ENCODE results near the gene EFCAB11. TPM values are rescaled to one million over a fixed set of nuclear protein-coding genes. Genes with fewer than 3 reads are reported as not detected.
A peak's percentile ranks its signal among the peaks of the same experiment; 100 is the strongest.

The EFCAB11 gene
- total RNA-seq, 2 donors from 2014 or later, result 3.1 to 8.9 TPM

GRCh38 chr14:89920056-89920455 lies 34.5 kb downstream of the EFCAB11 start:
- no peak overlapping the region for H3K27ac ChIP-seq
- H3K4me1 ChIP-seq (ENCODE audit: control insufficient read depth in 1 of 2, low read depth in 2 of 2), result no peaks in the 10 kb centered on the region
- H3K27me3 ChIP-seq (replicated peaks; ENCODE audit: insufficient read depth), result no peaks in the 10 kb centered on the region
- TF ChIP-seq, protein P1, sequence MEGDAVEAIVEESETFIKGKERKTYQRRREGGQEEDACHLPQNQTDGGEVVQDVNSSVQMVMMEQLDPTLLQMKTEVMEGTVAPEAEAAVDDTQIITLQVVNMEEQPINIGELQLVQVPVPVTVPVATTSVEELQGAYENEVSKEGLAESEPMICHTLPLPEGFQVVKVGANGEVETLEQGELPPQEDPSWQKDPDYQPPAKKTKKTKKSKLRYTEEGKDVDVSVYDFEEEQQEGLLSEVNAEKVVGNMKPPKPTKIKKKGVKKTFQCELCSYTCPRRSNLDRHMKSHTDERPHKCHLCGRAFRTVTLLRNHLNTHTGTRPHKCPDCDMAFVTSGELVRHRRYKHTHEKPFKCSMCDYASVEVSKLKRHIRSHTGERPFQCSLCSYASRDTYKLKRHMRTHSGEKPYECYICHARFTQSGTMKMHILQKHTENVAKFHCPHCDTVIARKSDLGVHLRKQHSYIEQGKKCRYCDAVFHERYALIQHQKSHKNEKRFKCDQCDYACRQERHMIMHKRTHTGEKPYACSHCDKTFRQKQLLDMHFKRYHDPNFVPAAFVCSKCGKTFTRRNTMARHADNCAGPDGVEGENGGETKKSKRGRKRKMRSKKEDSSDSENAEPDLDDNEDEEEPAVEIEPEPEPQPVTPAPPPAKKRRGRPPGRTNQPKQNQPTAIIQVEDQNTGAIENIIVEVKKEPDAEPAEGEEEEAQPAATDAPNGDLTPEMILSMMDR (IDR thresholded peaks at IDR 0.05), result no peak
- DNase-seq (ENCODE audit: low spot score) (no peak), ATAC-seq (ENCODE audit: insufficient number of reproducible peaks, low FRiP score, low read depth) (no peak)
- no peak overlapping the region for H3K4me3 ChIP-seq
- H3K9me3 ChIP-seq, result no peaks in the 10 kb centered on the region
- H3K36me3 ChIP-seq, result no peaks in the 10 kb centered on the region

DNA sequence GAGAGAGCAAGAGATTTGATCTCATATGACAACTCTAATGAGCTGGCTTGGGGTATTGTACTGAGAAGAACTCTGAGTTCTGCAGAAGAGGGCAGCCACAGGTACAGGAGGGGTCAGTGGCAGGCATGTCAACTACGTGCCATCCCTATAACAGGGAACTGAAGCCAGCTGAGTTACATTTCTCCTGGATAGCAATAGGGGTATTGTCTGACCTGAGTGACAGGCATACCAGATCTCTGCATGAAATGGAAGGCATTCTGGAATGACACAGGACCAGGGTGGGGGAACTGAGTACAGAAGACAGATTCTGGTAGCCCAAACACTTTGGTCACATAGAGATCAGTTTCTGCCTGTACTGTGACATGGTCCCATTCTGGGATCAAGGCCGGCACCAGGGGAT lies 35.8 kb downstream of the EFCAB11 start:
- no peak for ATAC-seq (ENCODE audit: insufficient number of reproducible peaks, low FRiP score, low read depth)
- TF ChIP-seq, protein P1 (IDR thresholded peaks at IDR 0.05), result no peak
- Histone ChIP-seq H3K4me3 (no peak overlapping the region), H3K9me3 (no peaks in the 10 kb centered on the region), H3K36me3 (no peaks in the 10 kb centered on the region), H3K27me3 (replicated peaks; ENCODE audit: insufficient read depth) (no peaks in the 10 kb centered on the region), H3K4me1 (ENCODE audit: control insufficient read depth in 1 of 2, low read depth in 2 of 2) (no peaks in the 10 kb centered on the region), H3K27ac (no peak overlapping the region)
- no peak for DNase-seq (ENCODE audit: low spot score)

DNA sequence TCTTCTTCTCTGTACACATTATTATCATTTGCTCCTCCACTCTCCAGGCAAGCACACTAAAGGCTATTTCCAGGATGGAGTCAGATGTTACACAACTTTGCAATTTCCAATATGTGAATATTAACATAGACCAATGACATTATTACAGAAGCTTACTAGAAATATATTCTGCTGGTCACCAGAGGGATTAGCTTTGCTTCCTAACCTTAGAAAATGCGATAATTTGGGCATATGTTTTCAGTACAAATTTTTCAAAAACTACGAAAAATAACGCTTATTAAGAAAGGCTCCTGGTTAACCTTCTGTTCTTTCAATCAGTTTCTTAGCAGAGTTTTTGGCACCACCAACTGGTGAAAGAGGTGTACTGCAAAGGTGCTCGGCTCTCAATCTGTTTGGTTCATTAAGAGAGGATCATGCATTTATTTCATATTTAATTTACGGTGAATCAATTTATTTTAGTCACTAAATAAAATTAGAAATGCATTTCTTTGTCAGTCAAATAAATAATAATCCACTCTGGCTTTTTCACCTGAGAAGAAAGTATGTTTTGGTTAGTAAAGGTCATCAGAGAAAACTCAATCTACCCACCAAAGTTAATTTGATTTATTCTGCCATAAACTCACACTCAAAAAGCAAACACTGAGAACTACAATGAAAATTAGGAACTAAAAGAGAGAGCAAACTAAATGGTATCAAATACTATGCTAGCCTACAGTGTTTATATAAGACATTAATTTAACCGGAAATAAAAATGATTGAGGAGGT lies 39.2 kb downstream of the EFCAB11 start:
- TF ChIP-seq, protein P1 (IDR thresholded peaks at IDR 0.05), result peak; percentile 91
- Histone ChIP-seq H3K4me3 (peak overlapping the region; percentile 45), H3K27me3 (replicated peaks; ENCODE audit: insufficient read depth) (no peaks in the 10 kb centered on the region), H3K27ac (no peak overlapping the region), H3K4me1 (ENCODE audit: control insufficient read depth in 1 of 2, low read depth in 2 of 2) (peaks cover 5 to 30% of the 10 kb centered on the region in 2 donors), H3K9me3 (no peaks in the 10 kb centered on the region), H3K36me3 (no peaks in the 10 kb centered on the region)
- ATAC-seq (ENCODE audit: insufficient number of reproducible peaks, low FRiP score, low read depth) (no peak), DNase-seq (ENCODE audit: low spot score) (no peak)

DNA sequence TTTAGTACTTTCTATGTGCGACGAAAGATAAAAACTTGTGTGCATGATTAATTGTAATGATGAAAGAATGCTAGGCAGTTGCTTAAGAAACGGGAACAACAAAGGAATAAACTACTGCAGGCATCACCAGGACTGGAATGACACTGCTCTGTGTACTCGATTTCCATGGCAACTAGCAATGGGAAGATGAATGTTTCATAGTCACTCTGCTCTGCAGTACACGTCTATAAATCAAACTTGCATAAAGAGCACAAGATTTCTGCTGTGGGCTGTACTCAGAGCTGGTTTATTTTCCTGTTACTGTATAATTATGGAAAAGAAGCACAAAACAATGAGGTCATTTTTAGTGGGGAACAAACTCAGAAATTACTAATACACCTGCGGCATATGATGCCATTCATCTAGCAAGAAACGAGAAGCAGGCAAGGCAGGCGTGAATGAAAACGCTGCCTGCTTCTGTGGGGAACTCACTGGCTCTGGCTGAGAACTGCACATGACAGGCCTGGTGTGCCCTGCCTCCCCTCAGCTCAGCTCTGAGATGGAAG lies 41.8 kb downstream of the EFCAB11 start:
- peak; percentile 13 for DNase-seq (ENCODE audit: low spot score)
- H3K4me3 ChIP-seq, result no peak overlapping the region
- H3K4me1 ChIP-seq (ENCODE audit: control insufficient read depth in 1 of 2, low read depth in 2 of 2), result peaks cover 5 to 30% of the 10 kb centered on the region in 2 donors
- peak overlapping the region in 1 of 2 donors; percentile 14 for H3K27ac ChIP-seq
- no peaks in the 10 kb centered on the region for H3K36me3 ChIP-seq
- ATAC-seq (ENCODE audit: insufficient number of reproducible peaks, low FRiP score, low read depth), result peak; percentile 93
- H3K27me3 ChIP-seq (replicated peaks; ENCODE audit: insufficient read depth), result no peaks in the 10 kb centered on the region
- H3K9me3 ChIP-seq, result no peaks in the 10 kb centered on the region
- TF ChIP-seq, protein P1 (IDR thresholded peaks at IDR 0.05), result no peak

- Histone ChIP-seq H3K4me3 (no peak overlapping the region), H3K27ac (peak overlapping the region; percentile 33 to 49), H3K9me3 (no peaks in the 10 kb centered on the region), H3K36me3 (no peaks in the 10 kb centered on the region), H3K4me1 (ENCODE audit: control insufficient read depth in 1 of 2, low read depth in 2 of 2) (peaks cover 5 to 30% of the 10 kb centered on the region in 2 donors), H3K27me3 (replicated peaks; ENCODE audit: insufficient read depth) (no peaks in the 10 kb centered on the region)
- ATAC-seq (ENCODE audit: insufficient number of reproducible peaks, low FRiP score, low read depth), result no peak
- DNase-seq (ENCODE audit: low spot score), result no peak
- TF ChIP-seq, protein P1 (IDR thresholded peaks at IDR 0.05), result no peak
Measured at GRCh38 chr14:89912221-89912620, 42.3 kb downstream of the EFCAB11 start.

Data from thoracic aorta (tissue), 2 donors.